ENCODE measurements around the gene INSM1.
A peak's percentile ranks its signal among the peaks of the same experiment; 100 is the strongest.

Gene INSM1

DNA sequence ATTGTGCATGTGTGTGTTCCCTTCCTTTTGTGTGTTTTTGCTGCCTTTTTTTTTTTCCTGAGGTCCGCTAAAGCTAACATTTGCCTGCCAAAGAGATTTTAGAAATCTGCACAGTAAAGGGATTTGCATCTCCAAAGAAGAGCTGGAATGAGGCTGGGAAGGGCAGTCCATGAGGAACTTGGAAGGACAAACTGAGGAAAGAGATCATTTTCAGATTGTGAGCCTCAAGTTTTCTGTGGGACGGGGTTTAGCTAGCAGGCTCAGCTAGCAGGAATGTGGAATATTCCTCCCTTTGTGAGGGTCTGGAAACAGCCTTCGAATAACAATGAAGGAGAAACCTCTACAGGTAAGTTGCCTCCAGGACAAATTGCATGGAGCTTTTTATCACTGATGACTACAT lies 3.8 kb downstream of the INSM1 start:
- H3K27ac Mint-ChIP-seq, result no peak overlapping the region
- peaks cover 4% of the 10 kb centered on the region for H3K9me3 Mint-ChIP-seq
- peak overlapping the region in 2 of 3 experiments; percentile 13 to 17 for H3K4me3 Mint-ChIP-seq
- H3K36me3 Mint-ChIP-seq (ENCODE audit: low read depth), result no peaks in the 10 kb centered on the region
- H3K4me1 Mint-ChIP-seq, result peaks cover 15% of the 10 kb centered on the region
- no peak for TF ChIP-seq CTCF (IDR thresholded peaks at IDR 0.05; ENCODE audit: unreplicated experiment in 3 of 3)
- peaks cover 84% of the 10 kb centered on the region for H3K27me3 Mint-ChIP-seq (ENCODE audit: low read depth)

- Mint-ChIP-seq H3K27ac (no peak overlapping the region), H3K36me3 (ENCODE audit: low read depth) (no peaks in the 10 kb centered on the region), H3K27me3 (ENCODE audit: low read depth) (peaks cover 74% of the 10 kb centered on the region), H3K9me3 (peaks cover 4% of the 10 kb centered on the region), H3K4me3 (no peak overlapping the region), H3K4me1 (peaks cover 15% of the 10 kb centered on the region)
- no peak for TF ChIP-seq CTCF (IDR thresholded peaks at IDR 0.05; ENCODE audit: unreplicated experiment in 3 of 3)
Measured at GRCh38 chr20:20373091-20373571, 5.2 kb downstream of the INSM1 start.

- Mint-ChIP-seq H3K36me3 (ENCODE audit: low read depth) (no peaks in the 10 kb centered on the region), H3K4me1 (peaks cover 8% of the 10 kb centered on the region), H3K4me3 (no peak overlapping the region), H3K27me3 (ENCODE audit: low read depth) (peaks cover 58% of the 10 kb centered on the region), H3K27ac (no peak overlapping the region), H3K9me3 (peaks cover 8% of the 10 kb centered on the region)
- TF ChIP-seq CTCF (IDR thresholded peaks at IDR 0.05; ENCODE audit: unreplicated experiment in 3 of 3), result no peak
Measured at GRCh38 chr20:20375862-20376261, 8.0 kb downstream of the INSM1 start.

DNA sequence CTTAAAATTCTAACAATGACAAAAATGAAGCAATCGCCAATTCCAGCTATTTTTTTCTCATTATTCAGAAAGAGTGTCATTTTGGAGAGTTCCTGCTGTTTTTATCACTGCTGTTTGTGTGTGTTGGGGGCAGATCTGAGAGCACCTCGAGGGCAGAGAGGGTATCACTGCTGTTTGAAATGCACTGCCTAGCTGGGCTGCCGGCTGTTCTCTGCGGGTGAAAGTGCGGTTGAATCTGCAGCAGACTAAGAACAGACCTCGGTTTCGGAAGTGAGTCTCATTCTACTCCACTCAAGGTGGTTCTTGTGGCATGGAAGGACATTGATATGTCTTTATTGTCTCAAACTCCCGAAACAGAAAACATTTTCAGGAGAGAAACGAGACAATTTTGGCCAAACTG lies 18.3 kb downstream of the INSM1 start:
- Mint-ChIP-seq H3K9me3 (no peaks in the 10 kb centered on the region), H3K4me1 (no peaks in the 10 kb centered on the region), H3K4me3 (no peak overlapping the region), H3K36me3 (ENCODE audit: low read depth) (peaks cover 3% of the 10 kb centered on the region), H3K27ac (no peak overlapping the region), H3K27me3 (ENCODE audit: low read depth) (peaks cover 21% of the 10 kb centered on the region)
- no peak for TF ChIP-seq CTCF (IDR thresholded peaks at IDR 0.05; ENCODE audit: unreplicated experiment in 3 of 3)

- no peak for TF ChIP-seq CTCF (IDR thresholded peaks at IDR 0.05; ENCODE audit: unreplicated experiment in 3 of 3)
- no peaks in the 10 kb centered on the region for H3K9me3 Mint-ChIP-seq
- peaks cover 18% of the 10 kb centered on the region for H3K27me3 Mint-ChIP-seq (ENCODE audit: low read depth)
- H3K4me1 Mint-ChIP-seq, result peaks cover 15% of the 10 kb centered on the region
- no peak overlapping the region for H3K4me3 Mint-ChIP-seq
- H3K27ac Mint-ChIP-seq, result no peak overlapping the region
- H3K36me3 Mint-ChIP-seq (ENCODE audit: low read depth), result peaks cover 6% of the 10 kb centered on the region
Measured at GRCh38 chr20:20390393-20390792, 22.5 kb downstream of the INSM1 start.

DNA sequence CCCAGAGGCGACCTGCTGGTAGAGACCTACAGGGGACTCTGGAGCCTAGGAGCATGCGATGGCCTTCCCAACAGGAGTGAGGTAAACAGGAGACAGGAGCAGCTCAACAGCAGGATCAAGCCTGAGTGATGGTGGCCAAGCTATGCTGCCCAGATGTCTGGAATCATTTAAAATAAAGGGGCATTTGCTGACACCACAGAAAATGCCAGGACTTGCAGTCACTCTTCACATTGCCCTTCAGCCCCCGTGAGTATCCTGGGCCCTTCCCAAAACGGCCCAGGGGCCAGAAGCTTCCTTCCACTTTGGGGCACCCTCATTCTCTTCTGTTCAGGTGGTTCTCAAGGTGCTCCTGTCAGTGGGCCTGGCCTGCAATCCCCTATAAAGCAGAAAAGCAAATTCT lies 23.2 kb downstream of the INSM1 start:
- H3K27me3 Mint-ChIP-seq (ENCODE audit: low read depth), result peaks cover 12% of the 10 kb centered on the region
- no peak overlapping the region for H3K4me3 Mint-ChIP-seq
- H3K27ac Mint-ChIP-seq, result no peak overlapping the region
- H3K4me1 Mint-ChIP-seq, result peaks cover 15% of the 10 kb centered on the region
- no peak for TF ChIP-seq CTCF (IDR thresholded peaks at IDR 0.05; ENCODE audit: unreplicated experiment in 3 of 3)
- H3K9me3 Mint-ChIP-seq, result no peaks in the 10 kb centered on the region
- H3K36me3 Mint-ChIP-seq (ENCODE audit: low read depth), result peaks cover 6% of the 10 kb centered on the region

Data from nephron (organoid).